GM12874 (cell line): Measurements from ENCODE around the gene MAST2.

Experiments used
- CTCF ChIP-seq: IDR thresholded peaks from 2 replicates; pipeline ENCODE4 v1.5.1; 2011; ENCODE audit warnings: low read depth, mild to moderate bottlenecking, control low read depth, low read length, moderate library complexity; ENCODE audit not compliant: insufficient read depth

MAST2 gene

GRCh38 chr1:46012236-46012635, 208.8 kb downstream of the MAST2 start:
- no peak for TF ChIP-seq CTCF

GRCh38 chr1:46013581-46013980, 210.2 kb downstream of the MAST2 start:
- TF ChIP-seq CTCF = no peak

GRCh38 chr1:46017876-46018503, 214.6 kb downstream of the MAST2 start:
- no peak for TF ChIP-seq CTCF

DNA sequence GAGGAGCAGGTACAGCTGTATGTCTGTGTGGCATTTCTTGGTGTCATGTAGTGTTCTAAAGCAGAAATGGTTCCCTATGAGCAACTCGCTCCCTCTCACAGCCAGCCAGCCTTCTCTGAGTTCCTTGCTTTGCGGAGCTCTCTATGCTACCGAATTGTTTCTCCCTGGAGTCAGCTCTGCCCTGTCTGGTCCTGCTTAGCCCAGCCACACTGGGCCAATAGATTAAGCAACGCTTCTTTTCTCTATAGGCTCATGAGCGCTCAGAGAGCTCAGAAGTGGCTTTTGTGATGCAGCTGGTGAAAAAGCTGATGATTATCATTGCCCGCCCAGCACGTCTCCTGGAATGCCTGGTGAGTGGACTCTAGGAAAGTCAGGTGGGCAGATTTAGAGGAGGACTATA, 215.9 kb downstream of the MAST2 start:
- TF ChIP-seq CTCF = no peak

DNA sequence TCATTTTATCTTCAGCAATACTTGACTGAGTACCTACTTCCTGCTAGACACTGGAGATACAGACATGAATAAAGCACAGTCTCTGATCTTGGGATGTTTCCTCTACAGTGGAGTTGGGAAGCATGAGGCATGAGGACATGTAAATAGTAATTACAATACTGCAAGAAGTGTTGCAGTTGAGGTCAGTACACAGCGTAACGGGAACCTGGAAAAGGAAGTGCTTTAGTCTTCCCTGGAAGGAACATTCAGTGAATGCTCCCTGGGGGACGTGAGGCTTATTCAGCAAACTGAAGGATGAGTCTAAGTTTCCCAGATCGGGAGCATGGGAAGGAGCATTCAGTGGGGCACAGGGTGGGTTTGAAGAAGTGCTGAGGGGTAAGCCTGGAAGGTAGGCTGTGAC, 216.6 kb downstream of the MAST2 start:
- TF ChIP-seq CTCF = no peak

DNA sequence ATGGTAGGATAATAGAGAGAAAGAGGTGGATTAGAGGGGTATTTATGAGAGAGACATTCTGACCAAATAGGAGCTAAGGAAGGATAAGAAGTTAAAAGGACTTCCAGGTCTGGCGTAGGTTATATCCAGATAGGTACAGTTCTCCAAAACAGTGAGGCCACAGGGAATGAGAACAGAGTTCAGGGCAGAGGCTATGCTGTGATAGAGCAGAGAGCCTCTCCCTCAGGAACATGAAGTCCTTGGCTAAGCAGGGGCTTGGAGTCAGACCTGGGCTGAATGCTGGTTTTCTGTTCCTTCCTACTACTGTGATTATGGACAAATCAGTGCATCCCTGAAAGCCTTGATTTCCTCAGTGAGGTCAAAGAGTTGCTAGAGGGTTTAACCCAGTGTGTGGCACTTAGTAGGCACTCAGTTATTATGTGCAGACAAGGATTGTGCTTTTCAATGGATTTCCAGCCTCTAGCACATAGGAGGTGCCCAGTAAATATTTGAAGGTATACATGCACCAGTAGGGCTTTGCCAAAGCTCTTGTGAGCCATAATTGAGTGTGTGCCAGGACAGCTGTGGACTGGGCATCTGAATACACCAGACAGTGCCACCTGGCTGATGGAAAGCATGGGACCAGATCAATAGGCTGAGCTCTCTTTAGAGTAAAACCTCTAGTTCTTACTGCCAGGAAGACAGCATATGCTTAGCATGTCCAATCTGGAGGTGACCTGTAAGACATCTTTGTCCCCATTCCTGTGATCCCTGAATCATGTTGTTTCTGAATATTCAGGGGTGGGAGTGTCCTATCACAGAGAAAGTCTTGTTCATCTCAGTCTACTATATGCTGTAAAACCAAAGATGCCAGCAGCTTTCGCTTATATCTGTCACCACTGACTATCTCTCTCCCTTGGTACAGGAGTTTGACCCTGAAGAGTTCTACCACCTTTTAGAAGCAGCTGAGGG, 217.9 kb downstream of the MAST2 start:
- no peak for TF ChIP-seq CTCF

- TF ChIP-seq CTCF = no peak
These were observed 223.1 kb downstream of the MAST2 start for GRCh38 chr1:46026531-46026930.
